Naive thymus-derived CD4-positive, alpha-beta T cell (primary cell): ENCODE measurements around the gene LGMN. TPM values are rescaled to one million over a fixed set of nuclear protein-coding genes. Genes with fewer than 3 reads are reported as not detected.
A peak's percentile ranks its signal among the peaks of the same experiment; 100 is the strongest.

Experiments
- ATAC-seq: fragments of 150-1000 bp; cut with Tn5 transposase; 2 replicates; pipeline ENCODE4 v1.10.0; 2021; ENCODE audit warnings: mild to moderate bottlenecking, moderate library complexity
- CTCF ChIA-PET: fragments of 350-600 bp; sonication (Branson Sonifier 250); formaldehyde crosslinking; loops from one replicate; lab custom pipeline; 2021; ENCODE audit warnings: antibody characterized with exemption; lab: Charles Lee
- POLR2A ChIA-PET: fragments of 350-600 bp; sonication (Branson Sonifier 250); formaldehyde crosslinking; loops from one replicate; lab custom pipeline; 2021; ENCODE audit warnings: antibody characterized with exemption, inconsistent platforms; lab: Charles Lee
- DNase-seq, 9 donors: peaks; one replicate each; pipeline versions ENCODE4 v3.0.0 to v3.0.0-alpha.2; 2020 to 2022; ENCODE audit warnings: mixed read lengths in 1 of 9
- H3K27ac ChIP-seq: one replicate; pipeline ENCODE4 v1.7.0; 2013; ENCODE audit warnings: mild to moderate bottlenecking, low read depth, low read length, moderate library complexity
- H3K27me3 ChIP-seq, 2 donors: one replicate each; pipeline ENCODE4 v1.7.0; 2013; ENCODE audit warnings: low read length in 2 of 2, mild to moderate bottlenecking in 2 of 2, moderate library complexity in 2 of 2; ENCODE audit not compliant: control insufficient read depth in 2 of 2, insufficient read depth in 2 of 2
- H3K36me3 ChIP-seq, 3 experiments: 1 replicate in 2 of 3; 2 replicates in 1 of 3; pipeline ENCODE4 v1.7.0; 2013; ENCODE audit warnings: low read length in 3 of 3, mild to moderate bottlenecking in 3 of 3, moderate library complexity in 1 of 3; ENCODE audit not compliant: insufficient read depth in 3 of 3, control insufficient read depth in 2 of 3
- H3K4me1 ChIP-seq, 2 donors: one replicate each; pipeline ENCODE4 v1.7.0; 2013; ENCODE audit warnings: low read length in 2 of 2, mild to moderate bottlenecking in 2 of 2, moderate library complexity in 1 of 2; ENCODE audit not compliant: control insufficient read depth in 2 of 2, insufficient read depth in 2 of 2
- H3K4me3 ChIP-seq: 2 replicates; pipeline ENCODE4 v1.7.0; 2013; ENCODE audit warnings: mild to moderate bottlenecking, low read length
- H3K9me3 ChIP-seq, 3 experiments: 1 replicate in 2 of 3; 2 replicates in 1 of 3; pipeline ENCODE4 v1.7.0; 2013; ENCODE audit warnings: low read length in 3 of 3; ENCODE audit not compliant: control insufficient read depth in 2 of 3
- H3K27ac Mint-ChIP-seq, 9 donors: one replicate each; pipeline ENCODE4 v1.8.0; 2020 to 2022; ENCODE audit warnings: mixed read lengths in 9 of 9, mild to moderate bottlenecking in 8 of 9, moderate library complexity in 5 of 9, inconsistent platforms in 2 of 9
- H3K27me3 Mint-ChIP-seq, 5 donors: one replicate each; pipeline ENCODE4 v1.8.0; 2021 to 2022; ENCODE audit warnings: mixed read lengths in 5 of 5, mild to moderate bottlenecking in 1 of 5
- H3K36me3 Mint-ChIP-seq, 5 donors: one replicate each; pipeline ENCODE4 v1.8.0; 2020 to 2022; ENCODE audit warnings: mixed read lengths in 5 of 5, mild to moderate bottlenecking in 3 of 5, inconsistent platforms in 1 of 5
- H3K4me1 Mint-ChIP-seq, 7 donors: one replicate each; pipeline ENCODE4 v1.8.0; 2020 to 2022; ENCODE audit warnings: mixed read lengths in 7 of 7, mild to moderate bottlenecking in 3 of 7, inconsistent platforms in 1 of 7
- H3K4me3 Mint-ChIP-seq, 10 donors: one replicate each; pipeline ENCODE4 v1.8.0; 2020 to 2022; ENCODE audit warnings: mild to moderate bottlenecking in 10 of 10, mixed read lengths in 10 of 10, moderate library complexity in 6 of 10, inconsistent platforms in 2 of 10
- H3K9me3 Mint-ChIP-seq, 11 donors: one replicate each; pipeline ENCODE4 v1.8.0; 2020 to 2022; ENCODE audit warnings: mixed read lengths in 11 of 11, mild to moderate bottlenecking in 4 of 11, inconsistent platforms in 1 of 11, moderate library complexity in 1 of 11
- intact Hi-C, 2 donors: fragments of 100-400 bp; cut with micrococcal nuclease; formaldehyde crosslinking; loops; one replicate each; pipeline ENCODE4 v1.15.1; 2023
- polyA plus RNA-seq, 2 donors: library from polyadenylated mRNA; unstranded; fragments of 300-500 nt; fragmentation: Illumina TruSeq; gene quantifications; one replicate each; pipeline ENCODE4 v1.2.3, GENCODE V29; 2021
- total RNA-seq, 6 experiments: library from RNA in 5 of 6; stranded (reverse) in 5 of 6; gene quantifications; 1 replicate in 5 of 6; 2 replicates in 1 of 6; pipeline ENCODE4 v1.2.3 and lab custom pipeline; 2021 to 2026

Gene LGMN
- total and polyA plus RNA-seq, 7 experiments from 2014 or later = 8.7 to 28.7 (median 25.2) TPM

GRCh38 chr14:92658684-92659083, 89.7 kb downstream of the LGMN start:
- Mint-ChIP-seq H3K27me3 (no peaks in the 10 kb centered on the region), H3K36me3 (peaks cover 19 to 77% (median 75%) of the 10 kb centered on the region in 5 donors), H3K9me3 (no peaks in the 10 kb centered on the region), H3K27ac (peak overlapping the region in 8 of 9 donors; percentile 64 to 99 (median 96)), H3K4me3 (peak overlapping the region in 9 of 10 donors; percentile 66 to 100 (median 100)), H3K4me1 (peaks cover 67 to 95% (median 89%) of the 10 kb centered on the region in 7 donors)
- Histone ChIP-seq H3K4me1 (peaks cover 34 to 60% of the 10 kb centered on the region in 2 donors), H3K27me3 (no peaks in the 10 kb centered on the region), H3K4me3 (no peak overlapping the region), H3K9me3 (no peaks in the 10 kb centered on the region), H3K27ac (peak overlapping the region; percentile 90), H3K36me3 (peaks cover 7 to 77% (median 28%) of the 10 kb centered on the region in 3 experiments)
- POLR2A ChIA-PET = interaction anchor here (0.7 to 20.6 kb wide), 5 partner anchors 8 to 72 kb away, joined by 3 to 341 read pairs (median 3); no protein-coding TSS in a partner anchor
- DNase-seq (no peak), ATAC-seq (no peak)
- intact Hi-C loops = loop anchor here in 1 of 2 donors (1.0 to 10.0 kb wide), 3 partner anchors 7 to 1244 kb away; partner anchors contain the start of gene CCDC88C
- CTCF ChIA-PET = interaction anchor here (2.8 to 3.1 kb wide), 2 partner anchors 45 kb away, joined by 11 to 24 read pairs; no protein-coding TSS in a partner anchor

GRCh38 chr14:92658160-92658559, 90.3 kb downstream of the LGMN start:
- Histone ChIP-seq H3K36me3 (peaks cover 7 to 75% (median 28%) of the 10 kb centered on the region in 3 experiments), H3K4me3 (peak overlapping the region; percentile 21), H3K27ac (peak overlapping the region; percentile 90), H3K9me3 (no peaks in the 10 kb centered on the region), H3K4me1 (peaks cover 39 to 55% of the 10 kb centered on the region in 2 donors), H3K27me3 (no peaks in the 10 kb centered on the region)
- Mint-ChIP-seq H3K36me3 (peaks cover 23 to 78% (median 73%) of the 10 kb centered on the region in 5 donors), H3K9me3 (peaks cover 0 to 2% (median 0%) of the 10 kb centered on the region in 11 donors), H3K27me3 (no peaks in the 10 kb centered on the region), H3K4me1 (peaks cover 71 to 94% (median 86%) of the 10 kb centered on the region in 7 donors), H3K4me3 (peak overlapping the region in 9 of 10 donors; percentile 67 to 100 (median 100)), H3K27ac (peak overlapping the region; percentile 8 to 99 (median 93))
- ChIA-PET POLR2A (interaction anchor here (0.7 to 20.6 kb wide), 3 partner anchors 10 to 41 kb away, joined by 3 to 341 read pairs (median 10); no protein-coding TSS in a partner anchor), CTCF (interaction anchor here (3.1 kb wide), 1 partner anchor 44 kb away, joined by 24 read pairs; no protein-coding TSS in a partner anchor)
- ATAC-seq = no peak
- DNase-seq = no peak
- intact Hi-C loops = loop anchor here in 1 of 2 donors (10.0 kb wide), 2 partner anchors 783 to 1243 kb away; partner anchors contain the start of gene CCDC88C

- H3K9me3 Mint-ChIP-seq = peaks cover 0 to 3% (median 0%) of the 10 kb centered on the region in 11 donors
- CTCF ChIA-PET = interaction anchor here (3.1 kb wide), 1 partner anchor 43 kb away, joined by 24 read pairs; no protein-coding TSS in a partner anchor
- peak overlapping the region in 9 of 10 donors; percentile 93 to 100 (median 100) for H3K4me3 Mint-ChIP-seq
- ATAC-seq (peak; percentile 36), DNase-seq (no peak)
- H3K9me3 ChIP-seq = no peaks in the 10 kb centered on the region
- H3K27me3 ChIP-seq = no peaks in the 10 kb centered on the region
- peaks cover 69 to 89% (median 83%) of the 10 kb centered on the region in 7 donors for H3K4me1 Mint-ChIP-seq
- peak overlapping the region; percentile 90 for H3K27ac ChIP-seq
- peaks cover 44 to 53% of the 10 kb centered on the region in 2 donors for H3K4me1 ChIP-seq
- intact Hi-C loops = loop anchor here in 1 of 2 donors (10.0 kb wide), 2 partner anchors 783 to 1243 kb away; partner anchors contain the start of gene CCDC88C
- H3K36me3 Mint-ChIP-seq = peaks cover 25 to 75% (median 69%) of the 10 kb centered on the region in 5 donors
- peak overlapping the region; percentile 21 for H3K4me3 ChIP-seq
- no peaks in the 10 kb centered on the region for H3K27me3 Mint-ChIP-seq
- H3K27ac Mint-ChIP-seq = peak overlapping the region; percentile 8 to 99 (median 95)
- POLR2A ChIA-PET = interaction anchor here (2.7 to 20.6 kb wide), 3 partner anchors 9 to 40 kb away, joined by 10 to 341 read pairs (median 47); no protein-coding TSS in a partner anchor
- peaks cover 7 to 75% (median 28%) of the 10 kb centered on the region in 3 experiments for H3K36me3 ChIP-seq
Measured at GRCh38 chr14:92657457-92658142, 90.8 kb downstream of the LGMN start.

- Histone ChIP-seq H3K27me3 (no peaks in the 10 kb centered on the region), H3K27ac (peak overlapping the region; percentile 90), H3K4me1 (peaks cover 51 to 53% of the 10 kb centered on the region in 2 donors), H3K9me3 (no peaks in the 10 kb centered on the region), H3K36me3 (peaks cover 7 to 73% (median 23%) of the 10 kb centered on the region in 3 experiments), H3K4me3 (peak overlapping the region; percentile 63)
- Mint-ChIP-seq H3K4me1 (peaks cover 61 to 78% (median 72%) of the 10 kb centered on the region in 7 donors), H3K36me3 (peaks cover 25 to 67% (median 58%) of the 10 kb centered on the region in 5 donors), H3K27me3 (no peaks in the 10 kb centered on the region), H3K27ac (peak overlapping the region; percentile 67 to 99 (median 95)), H3K4me3 (peak overlapping the region; percentile 67 to 100 (median 100)), H3K9me3 (peaks cover 0 to 3% (median 0%) of the 10 kb centered on the region in 11 donors)
- no peak for ATAC-seq
- DNase-seq = no peak
- intact Hi-C loops = loop anchor here in 1 of 2 donors (10.0 kb wide), 2 partner anchors 782 to 1242 kb away; partner anchors contain the start of gene CCDC88C
- CTCF ChIA-PET = interaction anchor here (0.6 to 3.1 kb wide), 2 partner anchors 42 to 521 kb away, joined by 3 to 24 read pairs; no protein-coding TSS in a partner anchor
- POLR2A ChIA-PET = interaction anchor here (0.7 to 20.6 kb wide), 7 partner anchors 10 to 60 kb away, joined by 3 to 341 read pairs (median 5); no protein-coding TSS in a partner anchor
Measured at GRCh38 chr14:92656306-92657081, 91.9 kb downstream of the LGMN start.

GRCh38 chr14:92655419-92656201, 92.8 kb downstream of the LGMN start:
- H3K4me1 ChIP-seq = peaks cover 54 to 56% of the 10 kb centered on the region in 2 donors
- H3K36me3 Mint-ChIP-seq = peaks cover 25 to 63% (median 49%) of the 10 kb centered on the region in 5 donors
- POLR2A ChIA-PET = interaction anchor here (0.8 to 20.6 kb wide), 5 partner anchors 11 to 59 kb away, joined by 3 to 341 read pairs (median 10); no protein-coding TSS in a partner anchor
- H3K36me3 ChIP-seq = peaks cover 7 to 64% (median 17%) of the 10 kb centered on the region in 3 experiments
- peaks cover 66 to 82% (median 71%) of the 10 kb centered on the region in 7 donors for H3K4me1 Mint-ChIP-seq
- H3K9me3 Mint-ChIP-seq = peaks cover 0 to 3% (median 0%) of the 10 kb centered on the region in 11 donors
- ATAC-seq = no peak
- no peak for DNase-seq
- H3K4me3 ChIP-seq = peak overlapping the region; percentile 63
- peak overlapping the region; percentile 67 to 100 (median 100) for H3K4me3 Mint-ChIP-seq
- peak overlapping the region; percentile 90 for H3K27ac ChIP-seq
- intact Hi-C loops = loop anchor here in 1 of 2 donors (10.0 kb wide), 2 partner anchors 781 to 1241 kb away; partner anchors contain the start of gene CCDC88C
- no peaks in the 10 kb centered on the region for H3K27me3 Mint-ChIP-seq
- H3K27me3 ChIP-seq = no peaks in the 10 kb centered on the region
- peak overlapping the region; percentile 67 to 99 (median 95) for H3K27ac Mint-ChIP-seq
- CTCF ChIA-PET = interaction anchor here (1.4 to 3.1 kb wide), 2 partner anchors 41 to 69 kb away, joined by 3 to 24 read pairs; no protein-coding TSS in a partner anchor
- H3K9me3 ChIP-seq = no peaks in the 10 kb centered on the region
